K562 (cell line): ENCODE data around the gene ALG14. TPM values are rescaled to one million over a fixed set of nuclear protein-coding genes. Genes with fewer than 3 reads are reported as not detected.

Source experiments
- ATAC-seq: fragments of 200-7000 bp; cut with Tn5 transposase; 3 replicates; pipeline ENCODE4 v1.9.1; 2020; ENCODE audit warnings: moderate library complexity
- BruUV-seq: library from RNA; stranded (reverse); fragments of 400-500 nt; replicated peaks from 2 replicates; lab custom pipeline; 2021; lab: Mats Ljungman, UMichigan
- CTCF ChIA-PET: fragments of 300-600 bp; formaldehyde crosslinking; extraction: SDS; loops from one replicate; lab custom pipeline; 2021; ENCODE audit warnings: low intra/inter-chr PET ratio; lab: Yijun Ruan, JAX
- POLR2A ChIA-PET: fragments of 300-600, 350-650 bp; sonication (Branson Sonifier 250); formaldehyde crosslinking; extraction: SDS; loops from one replicate; lab custom pipeline; 2021; ENCODE audit warnings: antibody characterized with exemption, inconsistent platforms; lab: Yijun Ruan, JAX
- DNase-seq, 4 experiments: peaks; one replicate each; pipeline versions ENCODE4 v3.0.0 to v3.0.0-alpha.2; 2011 to 2018; ENCODE audit warnings: low spot score in 3 of 4, mixed read lengths in 3 of 4; ENCODE audit errors: extremely low read depth in 1 of 4
- FAIRE-seq: peaks from 2 replicates; lab custom pipeline; 2011; peaks lifted over from hg19 to GRCh38; lab: Jason Lieb, UNC
- H2AFZ ChIP-seq: 2 replicates; pipeline ENCODE4 v1.6.0; 2011; ENCODE audit warnings: low read depth, low read length, control low read depth, inconsistent platforms
- H3K27ac ChIP-seq: fragments of 200-600 bp; 3 replicates; pipeline ENCODE4 v1.8.0; 2011; ENCODE audit warnings: low read depth, mild to moderate bottlenecking, control low read depth, inconsistent platforms, low read length, moderate library complexity, mixed read lengths; ENCODE audit errors: extremely low read depth
- H3K27me3 ChIP-seq, 2 experiments: fragments of 300-600 bp in 1 of 2; 2 replicates in 1 of 2; 3 replicates in 1 of 2; pipeline versions ENCODE4 v1.6.0 to v1.8.0; 2011; ENCODE audit warnings: inconsistent platforms in 2 of 2, low read length in 2 of 2, mild to moderate bottlenecking in 1 of 2, mixed read lengths in 1 of 2, moderate library complexity in 1 of 2; ENCODE audit not compliant: control insufficient read depth in 2 of 2, insufficient read depth in 2 of 2
- H3K36me3 ChIP-seq: fragments of 300-600 bp; 3 replicates; pipeline ENCODE4 v1.8.0; 2011; ENCODE audit warnings: mild to moderate bottlenecking, low read length, inconsistent platforms; ENCODE audit not compliant: control insufficient read depth, insufficient read depth
- H3K4me1 ChIP-seq, 2 experiments: fragments of 200-600 bp in 1 of 2; replicated peaks in 1 of 2; 2 replicates in 1 of 2; 3 replicates in 1 of 2; pipeline versions ENCODE4 v1.5.1 to v1.8.0; 2011; ENCODE audit warnings: inconsistent platforms in 2 of 2, low read length in 2 of 2, mild to moderate bottlenecking in 1 of 2, mixed read lengths in 1 of 2, moderate library complexity in 1 of 2; ENCODE audit not compliant: control insufficient read depth in 2 of 2, insufficient read depth in 2 of 2
- H3K4me2 ChIP-seq: 2 replicates; pipeline ENCODE4 v1.6.1; 2011; ENCODE audit warnings: low read length, control low read depth, inconsistent platforms, mixed read lengths; ENCODE audit not compliant: insufficient read depth
- H3K4me3 ChIP-seq: fragments of 200-600 bp; sonication (generic), shearing (Covaris generic); 2 replicates; pipeline ENCODE4 v1.5.1; 2016; ENCODE audit warnings: control low read depth, inconsistent platforms
- H3K79me2 ChIP-seq: fragments of 200-600 bp; 3 replicates; pipeline ENCODE4 v1.8.0; 2011; ENCODE audit warnings: low read length, inconsistent platforms; ENCODE audit not compliant: control insufficient read depth, insufficient read depth
- H3K9ac ChIP-seq, 2 experiments: 2 replicates each; pipeline versions ENCODE4 v1.6.0 to v1.6.1; 2011; ENCODE audit warnings: low read depth in 2 of 2, low read length in 2 of 2, control low read depth in 1 of 2, inconsistent platforms in 1 of 2, mild to moderate bottlenecking in 1 of 2, mixed read lengths in 1 of 2; ENCODE audit not compliant: insufficient read depth in 1 of 2
- H3K9me1 ChIP-seq: one replicate; pipeline ENCODE4 v1.6.0; 2011; ENCODE audit warnings: inconsistent platforms, mild to moderate bottlenecking, low read length, moderate library complexity; ENCODE audit not compliant: control insufficient read depth, insufficient read depth
- H3K9me3 ChIP-seq: replicated peaks from 2 replicates; pipeline ENCODE4 v1.5.1; 2011; ENCODE audit warnings: low read depth, low read length, inconsistent platforms; ENCODE audit not compliant: control insufficient read depth, insufficient read depth
- H4K20me1 ChIP-seq: replicated peaks from 2 replicates; pipeline ENCODE4 v1.6.1; 2011; ENCODE audit warnings: low read length, inconsistent platforms, mixed read lengths; ENCODE audit not compliant: control insufficient read depth, insufficient read depth
- CREBBP ChIP-seq: IDR thresholded peaks from one replicate; pipeline ENCODE4 v1.6.1; 2012; ENCODE audit warnings: low read depth, mild to moderate bottlenecking, control low read depth, inconsistent platforms, low read length
- FOSL1 ChIP-seq: fragments of 200-800 bp; sonication (Bioruptor generic); conservative IDR thresholded peaks from 2 replicates; pipeline ENCODE4 v1.6.1; 2016; ENCODE audit warnings: missing genetic modification characterization, missing compliant biosample characterization
- GATA2 ChIP-seq: sonication (generic); formaldehyde crosslinking; IDR thresholded peaks from 2 replicates; pipeline ENCODE4 v1.4.0; 2020; ENCODE audit warnings: mild to moderate bottlenecking, missing genetic modification reagents
- JUND ChIP-seq, 2 experiments: IDR thresholded peaks; 2 replicates in 1 of 2; 3 replicates in 1 of 2; pipeline ENCODE4 v1.6.1; 2011; ENCODE audit warnings: borderline replicate concordance in 2 of 2, low read depth in 2 of 2, low read length in 2 of 2, improper control_type of control experiment in 1 of 2, missing biosample characterization in 1 of 2, missing genetic modification characterization in 1 of 2, missing genetic modification reagents in 1 of 2
- NFE2 ChIP-seq: IDR thresholded peaks from 2 replicates; pipeline ENCODE4 v1.6.1; 2014; ENCODE audit warnings: antibody characterized with exemption, low read depth
- NR2C1 ChIP-seq, 2 experiments: fragments of 450-650 bp; IDR thresholded peaks; 2 replicates each; pipeline ENCODE4 v1.6.1; 2017; ENCODE audit warnings: mild to moderate bottlenecking in 2 of 2, antibody characterized with exemption in 1 of 2, inconsistent platforms in 1 of 2, missing compliant biosample characterization in 1 of 2, missing genetic modification characterization in 1 of 2
- PCBP1 ChIP-seq: fragments of 200-400 bp; formaldehyde crosslinking; IDR thresholded peaks from 2 replicates; pipeline ENCODE4 v1.6.1; 2018; ENCODE audit warnings: mild to moderate bottlenecking, low read depth, low read length; ENCODE audit not compliant: poor library complexity, severe bottlenecking
- SAFB ChIP-seq: fragments of 200-400 bp; formaldehyde crosslinking; IDR thresholded peaks from 2 replicates; pipeline ENCODE4 v1.6.1; 2017; ENCODE audit warnings: low read depth, low read length, borderline replicate concordance
- SMARCA4 ChIP-seq: fragments of 450-650 bp; IDR thresholded peaks from 2 replicates; pipeline ENCODE4 v1.6.1; 2016
- ZFP30 ChIP-seq: fragments of 250-450 bp; sonication (Bioruptor Pico); IDR thresholded peaks from 2 replicates; pipeline ENCODE4 v1.8.0; 2022; ENCODE audit warnings: moderate library complexity, mild to moderate bottlenecking, inconsistent platforms, borderline replicate concordance
- ZNF121 ChIP-seq: sonication (generic); formaldehyde crosslinking; conservative IDR thresholded peaks from 2 replicates; pipeline ENCODE4 v1.8.0; 2022; ENCODE audit warnings: missing genetic modification reagents
- ZNF583 ChIP-seq: fragments of 250-450 bp; sonication (Bioruptor Pico); IDR thresholded peaks from 2 replicates; pipeline ENCODE4 v1.4.0; 2020
- WGBS: fragments of 100-300 bp; shearing (Covaris generic); methylation state at CpG from one replicate; pipeline ENCODE4 v1.1.6; 2016; ENCODE audit warnings: low coverage, mixed read lengths; ENCODE audit not compliant: insufficient coverage; ENCODE audit errors: missing lambda C conversion rate; 5-methylcytosine and 5-hydroxymethylcytosine counted together
- in situ Hi-C: fragments of 300-500 bp; cut with MboI; formaldehyde crosslinking; loops from 4 replicates; pipeline ENCODE4 v1.15.0; 2018; ENCODE audit warnings: inconsistent platforms, mixed read lengths
- intact Hi-C: fragments of 100-400 bp; cut with micrococcal nuclease; formaldehyde crosslinking; loops from 2 replicates; pipeline ENCODE4 v1.14.2; 2022
- polyA plus RNA-seq, 8 experiments: library from polyadenylated mRNA; depleted of rRNA in 4 of 8; stranded (reverse) in 5 of 8; unstranded in 3 of 8; fragments of >200 nt; fragmentation: Nextera tagmentation in 2 of 8; fragmentation: Illumina TruSeq in 1 of 8; extraction: Ambion mirVana in 2 of 8; extraction: Trizol in 1 of 8; gene quantifications; 2 replicates each; pipeline versions ENCODE4 v1.2.1 to v1.2.3, GENCODE V29; 2011 to 2014; ENCODE audit warnings: inconsistent platforms in 1 of 8, missing spikeins in 1 of 8
- total RNA-seq, 7 experiments: library from RNA; depleted of rRNA in 6 of 7; stranded (reverse); fragments of >200 nt in 6 of 7; fragmentation: Illumina TruSeq in 2 of 7; extraction: Trizol in 2 of 7; gene quantifications; 2 replicates each; pipeline versions ENCODE4 v1.2.1 to v1.2.3, GENCODE V29; 2011 to 2021; ENCODE audit warnings: low replicate concordance in 1 of 7
- TF ChIP-seq, protein P1 (sequence below): fragments of 150-350 bp; IDR thresholded peaks from 2 replicates; pipeline ENCODE4 v1.6.1; 2014; ENCODE audit warnings: low read depth, mild to moderate bottlenecking, low read length, borderline replicate concordance

The ALG14 gene
- total and polyA plus RNA-seq, 9 of the 15 experiments (the other 6 are each of a cell fraction or from before 2014, with no cell fraction given), result 2.8 to 16.2 (median 4.9) TPM

- TF ChIP-seq GATA2 (CRISPR knock-in tag), result no peak
- no peak for TF ChIP-seq PCBP1
- TF ChIP-seq, all 486 proteins: peak for 0
- intact Hi-C loops, result no loop called here
- ATAC-seq, result no peak
- Histone ChIP-seq H3K36me3 (no peaks in the 10 kb centered on the region), H3K27ac (no peak overlapping the region), H3K79me2 (no peaks in the 10 kb centered on the region), H3K4me1 (peaks cover 0 to 2% of the 10 kb centered on the region in 2 experiments; a peak in 2 of 5 replicates), H4K20me1 (no peaks in the 10 kb centered on the region), H3K9me3 (no peaks in the 10 kb centered on the region), H3K9ac (no peak overlapping the region), H3K9me1 (no peaks in the 10 kb centered on the region), H3K4me3 (no peak overlapping the region), H2AFZ (no peak overlapping the region), H3K27me3 (no peaks in the 10 kb centered on the region), H3K4me2 (no peak overlapping the region)
- no peak for DNase-seq
- FAIRE-seq, result no peak
- POLR2A ChIA-PET, result no interaction called here
- 39% methylated on average over 6 of the region's 7 CpGs for WGBS
- in situ Hi-C loops, result no loop called here
- BruUV-seq, result no TSS peak
- CTCF ChIA-PET, result no interaction called here
Observed at GRCh38 chr1:95004013-95004412, 68.7 kb downstream of the ALG14 start.

GRCh38 chr1:95003433-95003738, 69.4 kb downstream of the ALG14 start:
- Histone ChIP-seq H3K79me2 (no peaks in the 10 kb centered on the region), H3K36me3 (no peaks in the 10 kb centered on the region), H3K4me3 (no peak overlapping the region), H4K20me1 (no peaks in the 10 kb centered on the region), H3K27me3 (no peaks in the 10 kb centered on the region), H3K9me3 (no peaks in the 10 kb centered on the region), H3K4me1 (peaks cover 0 to 2% of the 10 kb centered on the region in 2 experiments; a peak in 2 of 5 replicates), H3K4me2 (no peak overlapping the region), H2AFZ (no peak overlapping the region), H3K27ac (no peak overlapping the region), H3K9ac (no peak overlapping the region), H3K9me1 (no peaks in the 10 kb centered on the region)
- ATAC-seq, result peak; percentile 81
- intact Hi-C loops, result no loop called here
- ChIA-PET CTCF (no interaction called here), POLR2A (interaction anchor here (0.8 kb wide), 1 partner anchor 9 kb away, joined by 3 read pairs; no protein-coding TSS in a partner anchor)
- DNase-seq, result peak in 1 of 4 experiments; percentile 62
- BruUV-seq, result no TSS peak
- FAIRE-seq, result peak; percentile 80
- WGBS, result 28% methylated on average over 4 of the region's 4 CpGs
- in situ Hi-C loops, result no loop called here
- TF ChIP-seq ZNF121 (0 out of 2 replicates have a peak, but pooled peaks have one; percentile 43), ZNF583 (CRISPR knock-in tag) (no peak), SMARCA4 (0 out of 2 replicates have a peak, but pooled peaks have one; percentile 40), FOSL1 (tag) (peak; percentile 49), NR2C1 (IDR thresholded peaks at IDR 0.05) (peak; percentile 64; the same call in 1 of the 2 replicates), NR2C1 (tag; IDR thresholded peaks at IDR 0.05) (no peak; the same call in 1 of the 2 replicates), SAFB (no peak), CREBBP (no peak), NFE2 (peak; percentile 51), ZFP30 (no peak), JUND (IDR thresholded peaks at IDR 0.05; ENCODE audit: borderline replicate concordance, low read depth, low read length) (peak; percentile 74), JUND (tag; IDR thresholded peaks at IDR 0.05; ENCODE audit: borderline replicate concordance, low read depth, low read length) (peak; percentile 59; the same call in 2 of the 3 replicates)
- TF ChIP-seq, protein P1, sequence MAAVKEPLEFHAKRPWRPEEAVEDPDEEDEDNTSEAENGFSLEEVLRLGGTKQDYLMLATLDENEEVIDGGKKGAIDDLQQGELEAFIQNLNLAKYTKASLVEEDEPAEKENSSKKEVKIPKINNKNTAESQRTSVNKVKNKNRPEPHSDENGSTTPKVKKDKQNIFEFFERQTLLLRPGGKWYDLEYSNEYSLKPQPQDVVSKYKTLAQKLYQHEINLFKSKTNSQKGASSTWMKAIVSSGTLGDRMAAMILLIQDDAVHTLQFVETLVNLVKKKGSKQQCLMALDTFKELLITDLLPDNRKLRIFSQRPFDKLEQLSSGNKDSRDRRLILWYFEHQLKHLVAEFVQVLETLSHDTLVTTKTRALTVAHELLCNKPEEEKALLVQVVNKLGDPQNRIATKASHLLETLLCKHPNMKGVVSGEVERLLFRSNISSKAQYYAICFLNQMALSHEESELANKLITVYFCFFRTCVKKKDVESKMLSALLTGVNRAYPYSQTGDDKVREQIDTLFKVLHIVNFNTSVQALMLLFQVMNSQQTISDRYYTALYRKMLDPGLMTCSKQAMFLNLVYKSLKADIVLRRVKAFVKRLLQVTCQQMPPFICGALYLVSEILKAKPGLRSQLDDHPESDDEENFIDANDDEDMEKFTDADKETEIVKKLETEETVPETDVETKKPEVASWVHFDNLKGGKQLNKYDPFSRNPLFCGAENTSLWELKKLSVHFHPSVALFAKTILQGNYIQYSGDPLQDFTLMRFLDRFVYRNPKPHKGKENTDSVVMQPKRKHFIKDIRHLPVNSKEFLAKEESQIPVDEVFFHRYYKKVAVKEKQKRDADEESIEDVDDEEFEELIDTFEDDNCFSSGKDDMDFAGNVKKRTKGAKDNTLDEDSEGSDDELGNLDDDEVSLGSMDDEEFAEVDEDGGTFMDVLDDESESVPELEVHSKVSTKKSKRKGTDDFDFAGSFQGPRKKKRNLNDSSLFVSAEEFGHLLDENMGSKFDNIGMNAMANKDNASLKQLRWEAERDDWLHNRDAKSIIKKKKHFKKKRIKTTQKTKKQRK, result no peak
